COR-L47 (cell line): ENCODE results near the gene CBLIF.
A peak's percentile ranks its signal among the peaks of the same experiment; 100 is the strongest.
"Not testable (repeated sequence)": the region's sequence is repeated elsewhere in the genome, so short reads cannot be mapped to it uniquely, and the experiment has no call there.

ENCODE experiments used
- DNase-seq: peaks from one replicate; lab custom pipeline; 2025; lab: John Stamatoyannopoulos, UW

Gene CBLIF

GRCh38 chr11:59847626-59848025 lies 2.3 kb upstream of the CBLIF start:
- no peak for DNase-seq

- DNase-seq, result no peak
Observed at GRCh38 chr11:59846556-59846955, 1.3 kb upstream of the CBLIF start.

GRCh38 chr11:59842316-59842715 lies 3.0 kb downstream of the CBLIF start:
- DNase-seq, result no peak

- DNase-seq, result no peak
Observed at GRCh38 chr11:59841514-59841913, 3.8 kb downstream of the CBLIF start.

GRCh38 chr11:59839615-59840014 lies 5.7 kb downstream of the CBLIF start:
- DNase-seq, result no peak

- DNase-seq, result no peak
Observed at GRCh38 chr11:59833602-59834001, 11.7 kb downstream of the CBLIF start.

GRCh38 chr11:59829358-59829757 lies 15.9 kb downstream of the CBLIF start:
- no peak for DNase-seq

- peak; percentile 46 for DNase-seq
Observed at GRCh38 chr11:59822989-59823566, 22.2 kb downstream of the CBLIF start.

- DNase-seq, result no peak
Observed at GRCh38 chr11:59818572-59818971, 26.7 kb downstream of the CBLIF start.

GRCh38 chr11:59816434-59816833 lies 28.9 kb downstream of the CBLIF start:
- not testable (repeated sequence) for DNase-seq

- no peak for DNase-seq
Observed at GRCh38 chr11:59815754-59816153, 29.5 kb downstream of the CBLIF start.

GRCh38 chr11:59814021-59814420 lies 31.3 kb downstream of the CBLIF start:
- no peak for DNase-seq

- DNase-seq, result no peak
Observed at GRCh38 chr11:59813364-59813763, 31.9 kb downstream of the CBLIF start.

- no peak for DNase-seq
Observed at GRCh38 chr11:59812220-59812619, 33.1 kb downstream of the CBLIF start.

GRCh38 chr11:59810911-59811259 lies 34.4 kb downstream of the CBLIF start:
- DNase-seq, result no peak

- DNase-seq, result peak; percentile 94
Observed at GRCh38 chr11:59810189-59810910, 34.9 kb downstream of the CBLIF start, which contains the start of gene MRPL16. MRPL16 (minus strand) TSS chr11:59810778; CDS start chr11:59810658, 120 bp downstream.

- no peak for DNase-seq
Observed at GRCh38 chr11:59807047-59807610, 38.2 kb downstream of the CBLIF start.

GRCh38 chr11:59804061-59804460 lies 41.2 kb downstream of the CBLIF start:
- DNase-seq, result no peak

GRCh38 chr11:59802639-59803176 lies 42.6 kb downstream of the CBLIF start:
- DNase-seq, result peak; percentile 34

GRCh38 chr11:59801981-59802638 lies 43.2 kb downstream of the CBLIF start:
- no peak for DNase-seq

- DNase-seq, result no peak
Observed at GRCh38 chr11:59801160-59801706, 44.1 kb downstream of the CBLIF start.

GRCh38 chr11:59800390-59801025 lies 44.8 kb downstream of the CBLIF start:
- no peak for DNase-seq
